ENCODE measurements around the gene NCSTN.
"Not testable (repeated sequence)": the region's sequence is repeated elsewhere in the genome, so short reads cannot be mapped to it uniquely, and the experiment has no call there.

The NCSTN gene

GRCh38 chr1:160369087-160369486, 25.9 kb downstream of the NCSTN start:
- DNase-seq (ENCODE audit: extremely low read depth in 1 of 2, low read depth in 1 of 2): no peak

GRCh38 chr1:160370561-160371345, 27.6 kb downstream of the NCSTN start:
- no peak for DNase-seq (ENCODE audit: extremely low read depth in 1 of 2, low read depth in 1 of 2)

GRCh38 chr1:160371346-160371631, 28.1 kb downstream of the NCSTN start:
- DNase-seq (ENCODE audit: extremely low read depth in 1 of 2, low read depth in 1 of 2): no peak

- DNase-seq (ENCODE audit: extremely low read depth in 1 of 2, low read depth in 1 of 2): no peak
These were observed 28.6 kb downstream of the NCSTN start for GRCh38 chr1:160371756-160372155.

- no peak for DNase-seq (ENCODE audit: extremely low read depth in 1 of 2, low read depth in 1 of 2)
These were observed 30.5 kb downstream of the NCSTN start for GRCh38 chr1:160373696-160374095.

GRCh38 chr1:160374306-160375110, 31.3 kb downstream of the NCSTN start:
- no peak for DNase-seq (ENCODE audit: extremely low read depth in 1 of 2, low read depth in 1 of 2)

- DNase-seq (ENCODE audit: extremely low read depth in 1 of 2, low read depth in 1 of 2): no peak
These were observed 32.8 kb downstream of the NCSTN start for GRCh38 chr1:160375788-160376524.

- no peak for DNase-seq (ENCODE audit: extremely low read depth in 1 of 2, low read depth in 1 of 2)
These were observed 33.4 kb downstream of the NCSTN start for GRCh38 chr1:160376525-160377131.

GRCh38 chr1:160377585-160378206, 34.5 kb downstream of the NCSTN start:
- DNase-seq (ENCODE audit: extremely low read depth in 1 of 2, low read depth in 1 of 2): no peak

- not testable (repeated sequence) for DNase-seq (ENCODE audit: extremely low read depth in 1 of 2, low read depth in 1 of 2)
These were observed 41.6 kb downstream of the NCSTN start for GRCh38 chr1:160384812-160385211.

- not testable (repeated sequence) for DNase-seq (ENCODE audit: extremely low read depth in 1 of 2, low read depth in 1 of 2)
These were observed 45.2 kb downstream of the NCSTN start for GRCh38 chr1:160388406-160388805.

GRCh38 chr1:160394673-160395072, 51.5 kb downstream of the NCSTN start:
- no peak for DNase-seq (ENCODE audit: extremely low read depth in 1 of 2, low read depth in 1 of 2)

- no peak for DNase-seq (ENCODE audit: extremely low read depth in 1 of 2, low read depth in 1 of 2)
These were observed 54.5 kb downstream of the NCSTN start for GRCh38 chr1:160397651-160398050.

GRCh38 chr1:160398823-160399222, 55.6 kb downstream of the NCSTN start:
- no peak for DNase-seq (ENCODE audit: extremely low read depth in 1 of 2, low read depth in 1 of 2)

- no peak for DNase-seq (ENCODE audit: extremely low read depth in 1 of 2, low read depth in 1 of 2)
These were observed 56.5 kb downstream of the NCSTN start for GRCh38 chr1:160399544-160400222.

- peak in 1 of 2 donors; percentile 29 for DNase-seq (ENCODE audit: extremely low read depth in 1 of 2, low read depth in 1 of 2)
These were observed 57.1 kb downstream of the NCSTN start, which contains the start of gene VANGL2 for GRCh38 chr1:160400223-160400645. VANGL2 (plus strand) TSS chr1:160400564; CDS start chr1:160415838, 15,274 bp downstream.

- DNase-seq (ENCODE audit: extremely low read depth in 1 of 2, low read depth in 1 of 2): no peak
These were observed 57.7 kb downstream of the NCSTN start for GRCh38 chr1:160400646-160401486.

- DNase-seq (ENCODE audit: extremely low read depth in 1 of 2, low read depth in 1 of 2): no peak
These were observed 58.3 kb downstream of the NCSTN start for GRCh38 chr1:160401487-160401805.

Measured in activated CD8-positive, alpha-beta memory T cell treated with anti-CD3 and anti-CD28 coated beads for 1 hour (primary cell).